DOHH2 (cell line): ENCODE data around the gene KRTAP12-1.
"Not testable (repeated sequence)": the region's sequence is repeated elsewhere in the genome, so short reads cannot be mapped to it uniquely, and the experiment has no call there.

Source experiments
- H3F3A ChIP-seq: fragments of 200-600 bp; sonication (generic), shearing (Covaris generic); 2 replicates; pipeline ENCODE4 v1.6.0; 2016; ENCODE audit warnings: antibody characterized with exemption, mild to moderate bottlenecking; ENCODE audit not compliant: control insufficient read depth, insufficient read depth
- H3K27ac ChIP-seq: fragments of 200-600 bp; sonication (generic); 2 replicates; pipeline ENCODE4 v1.5.1; 2014; ENCODE audit warnings: low read depth, mild to moderate bottlenecking, low read length, moderate library complexity
- H3K27me3 ChIP-seq: fragments of 200-600 bp; sonication (generic); 2 replicates; pipeline ENCODE4 v1.6.1; 2014; ENCODE audit warnings: mild to moderate bottlenecking, low read length, mixed read lengths; ENCODE audit not compliant: control insufficient read depth
- H3K36me3 ChIP-seq: fragments of 200-600 bp; sonication (generic); 2 replicates; pipeline ENCODE4 v1.6.1; 2014; ENCODE audit warnings: mild to moderate bottlenecking, low read length, moderate library complexity, mixed read lengths; ENCODE audit not compliant: control insufficient read depth
- H3K4me1 ChIP-seq: fragments of 200-600 bp; sonication (generic); 2 replicates; pipeline ENCODE4 v1.6.1; 2014; ENCODE audit warnings: mild to moderate bottlenecking, low read length, mixed read lengths; ENCODE audit not compliant: control insufficient read depth
- H3K4me2 ChIP-seq: fragments of 200-600 bp; sonication (generic); 2 replicates; pipeline ENCODE4 v1.6.0; 2014; ENCODE audit warnings: mild to moderate bottlenecking, low read length, moderate library complexity
- H3K4me3 ChIP-seq: fragments of 200-600 bp; sonication (generic); 2 replicates; pipeline ENCODE4 v1.5.1; 2014; ENCODE audit warnings: mild to moderate bottlenecking, low read length, mixed read lengths
- H3K79me2 ChIP-seq: fragments of 200-600 bp; sonication (generic); 2 replicates; pipeline ENCODE4 v1.6.1; 2014; ENCODE audit warnings: mild to moderate bottlenecking, low read length, mixed read lengths; ENCODE audit not compliant: control insufficient read depth
- H3K9me2 ChIP-seq: fragments of 200-600 bp; sonication (generic); replicated peaks from 2 replicates; pipeline ENCODE4 v1.6.1; 2014; ENCODE audit warnings: mild to moderate bottlenecking, low read length, mixed read lengths; ENCODE audit not compliant: control insufficient read depth
- H3K9me3 ChIP-seq: fragments of 200-600 bp; sonication (generic); 2 replicates; pipeline ENCODE4 v1.6.1; 2014; ENCODE audit warnings: antibody characterized with exemption, low read length, mixed read lengths; ENCODE audit not compliant: control insufficient read depth, insufficient read depth
- H4K20me1 ChIP-seq: fragments of 200-600 bp; sonication (generic); 2 replicates; pipeline ENCODE4 v1.6.0; 2014; ENCODE audit warnings: low read depth, mild to moderate bottlenecking, antibody characterized with exemption, low read length, moderate library complexity; ENCODE audit not compliant: control insufficient read depth, insufficient read depth
- CTCF ChIP-seq: fragments of 200-600 bp; sonication (generic); IDR thresholded peaks from one replicate; pipeline ENCODE4 v1.5.1; 2014; ENCODE audit warnings: antibody characterized with exemption, mild to moderate bottlenecking, low read depth, low read length; ENCODE audit not compliant: poor library complexity, severe bottlenecking
- EZH2phosphoT487 ChIP-seq: fragments of 200-600 bp; sonication (generic); IDR thresholded peaks from 2 replicates; pipeline ENCODE4 v1.6.1; 2017; ENCODE audit warnings: borderline replicate concordance, mild to moderate bottlenecking, antibody characterized with exemption, low read length, moderate library complexity, mixed read lengths

The KRTAP12-1 gene

GRCh38 chr21:44637851-44638348 is 44.1 kb downstream of the KRTAP12-1 start:
- H3K27ac ChIP-seq, H3K4me1 ChIP-seq, H3K36me3 ChIP-seq, H3K79me2 ChIP-seq, H3K27me3 ChIP-seq, H3K4me2 ChIP-seq, H3K9me2 ChIP-seq, H3K9me3 ChIP-seq, H3F3A ChIP-seq, H4K20me1 ChIP-seq, H3K4me3 ChIP-seq: not testable (repeated sequence)

GRCh38 chr21:44637018-44637850 is 44.7 kb downstream of the KRTAP12-1 start, which contains the start of gene KRTAP10-10:
Gene KRTAP10-10, plus strand, starts transcription at chr21:44637356. Its CDS starts 62 bp downstream, at chr21:44637418.
- H3K27ac ChIP-seq = no peak within 1 kb of the TSS
- no peaks in the 10 kb centered on the region for H3K79me2 ChIP-seq
- no peak within 1 kb of the TSS for H3K4me2 ChIP-seq
- no peaks in the 10 kb centered on the region for H3K27me3 ChIP-seq
- no peaks in the 10 kb centered on the region for H3F3A ChIP-seq
- H3K4me1 ChIP-seq = no peaks in the 10 kb centered on the region
- TF ChIP-seq CTCF (no peak), EZH2phosphoT487 (no peak)
- no peaks in the 10 kb centered on the region for H3K9me2 ChIP-seq
- no peaks in the 10 kb centered on the region for H4K20me1 ChIP-seq
- H3K36me3 ChIP-seq = no peaks in the 10 kb centered on the region
- H3K4me3 ChIP-seq = no peak within 1 kb of the TSS
- H3K9me3 ChIP-seq = peaks cover 2% of the 10 kb centered on the region; the same call in 1 of the 2 replicates

GRCh38 chr21:44636209-44637017 is 45.5 kb downstream of the KRTAP12-1 start:
- Histone ChIP-seq H3K4me3 (no peak overlapping the region), H4K20me1 (no peaks in the 10 kb centered on the region), H3F3A (no peaks in the 10 kb centered on the region), H3K27ac (no peak overlapping the region), H3K36me3 (no peaks in the 10 kb centered on the region), H3K79me2 (no peaks in the 10 kb centered on the region), H3K4me2 (no peak overlapping the region), H3K9me3 (peaks cover 5% of the 10 kb centered on the region; the same call in 1 of the 2 replicates), H3K9me2 (no peaks in the 10 kb centered on the region), H3K4me1 (no peaks in the 10 kb centered on the region), H3K27me3 (no peaks in the 10 kb centered on the region)
- no peak for TF ChIP-seq EZH2phosphoT487
- TF ChIP-seq CTCF = no peak
